GM10248 (cell line): ENCODE measurements around the gene HACD1.
"Not testable (repeated sequence)": the region's sequence is repeated elsewhere in the genome, so short reads cannot be mapped to it uniquely, and the experiment has no call there.

Experiments
- CTCF ChIA-PET: fragments of 300-600 bp; sonication (Branson Sonifier 250); formaldehyde crosslinking; extraction: SDS; loops from one replicate; lab custom pipeline; 2021; ENCODE audit warnings: antibody characterized with exemption; lab: Yijun Ruan, JAX
- POLR2A ChIA-PET: fragments of 350-650 bp; sonication (Branson Sonifier 250); formaldehyde crosslinking; extraction: SDS; loops from one replicate; lab custom pipeline; 2020; ENCODE audit warnings: antibody characterized with exemption; lab: Yijun Ruan, JAX
- DNase-seq: peaks from one replicate; pipeline ENCODE4 v3.0.0; 2012; ENCODE audit errors: extremely low spot score
- CTCF ChIP-seq: IDR thresholded peaks from 2 replicates; pipeline ENCODE4 v1.5.1; 2012; ENCODE audit warnings: mild to moderate bottlenecking, low read depth; ENCODE audit errors: extremely low read depth, missing control alignments, control extremely low read depth

The HACD1 gene

GRCh38 chr10:17633353-17633752 lies 16.2 kb upstream of the HACD1 start:
- TF ChIP-seq CTCF, result no peak
- no peak for DNase-seq
- ChIA-PET CTCF (interaction anchor here (1.1 to 1.4 kb wide), 2 partner anchors 10 to 103 kb away, joined by 3 read pairs; no protein-coding TSS in a partner anchor), POLR2A (interaction anchor here (1.0 kb wide), 1 partner anchor 11 kb away, joined by 4 read pairs; the partner anchor contains the start of gene STAM)

DNA sequence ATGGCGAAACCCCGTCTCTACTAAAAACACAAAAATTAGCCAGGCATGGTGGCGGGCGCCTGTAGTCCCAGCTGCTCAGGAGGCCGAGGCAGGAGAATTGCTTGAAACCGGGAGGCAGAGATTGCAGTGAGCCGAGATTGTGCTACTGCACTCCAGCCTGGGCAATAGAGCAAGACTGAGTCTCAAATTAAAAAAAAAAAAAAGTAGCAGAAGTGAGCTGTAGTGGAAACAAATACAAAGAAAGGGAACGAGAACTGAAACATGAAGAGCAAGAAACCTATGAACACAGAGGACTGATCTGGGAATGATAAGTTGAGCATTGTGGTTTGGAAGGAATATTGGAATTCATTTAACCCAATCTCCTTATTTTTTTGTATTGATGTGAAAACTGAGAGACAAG lies 15.4 kb upstream of the HACD1 start:
- CTCF ChIA-PET, result interaction anchor here (1.1 kb wide), 1 partner anchor 103 kb away, joined by 3 read pairs; no protein-coding TSS in a partner anchor

DNA sequence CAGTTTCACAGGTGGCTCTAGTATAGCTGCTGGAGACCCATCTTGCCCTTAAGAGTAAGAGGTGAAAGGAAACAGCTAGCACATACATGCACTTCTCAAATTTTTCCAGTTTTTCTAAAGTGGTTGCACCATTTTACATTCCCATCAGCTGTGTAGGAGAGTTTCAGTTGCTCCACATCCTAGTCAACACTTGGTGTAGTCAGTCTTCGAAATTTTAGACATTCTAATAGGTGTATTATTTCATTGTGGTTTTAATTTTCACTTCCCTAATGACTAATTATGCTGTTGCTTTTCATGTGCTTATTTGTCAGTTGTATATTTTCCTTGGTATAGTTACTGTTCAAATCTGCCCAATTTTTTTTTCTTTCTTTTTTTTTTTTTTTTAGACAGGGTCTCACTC lies 9.5 kb upstream of the HACD1 start:
- TF ChIP-seq CTCF, result no peak
- no peak for DNase-seq
- POLR2A ChIA-PET, result interaction anchor here (0.7 kb wide), 1 partner anchor 120 kb away, joined by 7 read pairs; no protein-coding TSS in a partner anchor
- CTCF ChIA-PET, result no interaction called here

More for the DNA sequence above, 15.4 kb upstream of the HACD1 start:
- DNase-seq, POLR2A ChIA-PET: not testable (repeated sequence)

DNA sequence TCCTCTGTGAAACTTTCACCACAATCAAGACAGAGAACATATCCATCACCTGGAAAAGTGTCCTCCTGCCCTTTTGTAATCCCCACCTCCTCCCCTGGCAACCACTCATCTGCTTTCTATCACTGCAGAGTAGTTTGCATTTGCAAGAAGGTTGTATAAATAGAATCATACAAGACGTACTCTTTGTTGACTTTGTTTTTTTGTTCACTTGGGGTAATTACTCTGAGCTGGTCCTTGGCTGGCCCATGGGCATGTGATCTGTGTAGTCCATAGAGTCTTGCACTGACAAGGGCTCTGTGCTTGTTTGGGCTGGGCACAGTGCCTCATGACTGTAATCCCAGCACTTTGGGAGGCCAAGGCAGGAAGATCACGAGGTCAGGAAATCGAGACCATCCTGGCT lies 7.8 kb upstream of the HACD1 start:
- no peak for DNase-seq
- ChIA-PET POLR2A (no interaction called here), CTCF (no interaction called here)
- no peak for TF ChIP-seq CTCF

GRCh38 chr10:17622061-17622460 lies 4.9 kb upstream of the HACD1 start:
- ChIA-PET POLR2A (no interaction called here), CTCF (interaction anchor here (1.4 kb wide), 1 partner anchor 15 kb away, joined by 3 read pairs; no protein-coding TSS in a partner anchor)
- TF ChIP-seq CTCF, result no peak
- no peak for DNase-seq

- CTCF ChIA-PET, result interaction anchor here (0.9 kb wide), 3 partner anchors 8 to 31 kb away, joined by 3 read pairs; no protein-coding TSS in a partner anchor
- peak; percentile 40 for DNase-seq
- POLR2A ChIA-PET, result no interaction called here
- TF ChIP-seq CTCF, result no peak
Measured at GRCh38 chr10:17616403-17617030, 657 bp downstream of the HACD1 start.

DNA sequence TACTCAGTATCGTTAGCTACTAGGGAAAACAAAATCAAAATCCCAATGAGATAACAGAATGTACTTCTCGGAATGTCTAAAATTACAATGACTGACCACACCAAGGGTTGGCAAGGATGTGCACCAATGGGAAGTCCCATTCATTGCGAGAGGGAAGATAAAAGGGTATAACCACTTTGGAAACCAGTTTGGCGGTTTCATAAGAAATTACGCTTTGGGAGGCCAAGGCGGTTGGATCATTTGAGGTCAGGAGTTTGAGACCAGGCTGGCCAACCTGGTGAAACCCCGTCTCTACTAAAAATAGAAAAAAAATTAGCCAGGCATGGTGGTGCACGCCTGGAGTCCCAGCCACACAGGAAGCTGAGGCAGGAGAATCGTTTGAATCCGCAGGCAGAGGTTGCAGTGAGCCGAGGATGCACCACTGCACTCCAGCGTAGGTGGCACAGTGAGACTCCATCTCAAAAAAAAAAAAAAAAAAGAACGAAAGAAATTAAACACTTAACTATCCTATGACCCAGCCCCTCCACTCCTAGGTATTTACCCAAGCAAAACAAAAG lies 7.6 kb downstream of the HACD1 start:
- no peak for DNase-seq
- no peak for TF ChIP-seq CTCF
- POLR2A ChIA-PET, result no interaction called here
- CTCF ChIA-PET, result interaction anchor here (1.0 to 1.7 kb wide), 5 partner anchors 10 to 138 kb away, joined by 3 to 10 read pairs (median 4); no protein-coding TSS in a partner anchor
